Measurements from ENCODE around the gene LCN6. TPM values are rescaled to one million over a fixed set of nuclear protein-coding genes. Genes with fewer than 3 reads are reported as not detected.
"Not testable (repeated sequence)": the region's sequence is repeated elsewhere in the genome, so short reads cannot be mapped to it uniquely, and the experiment has no call there.

The LCN6 gene
- total RNA-seq, 1 donor from 2014 or later = not detected

GRCh38 chr9:136709454-136710109 lies 38.7 kb downstream of the LCN6 start:
- no peak for DNase-seq

GRCh38 chr9:136707849-136708517 lies 40.3 kb downstream of the LCN6 start:
- DNase-seq = no peak

GRCh38 chr9:136707011-136707410 lies 41.3 kb downstream of the LCN6 start:
- DNase-seq = no peak

GRCh38 chr9:136705564-136705963 lies 42.8 kb downstream of the LCN6 start:
- no peak for DNase-seq

- not testable (repeated sequence) for DNase-seq
Observed at GRCh38 chr9:136704741-136705140, 43.6 kb downstream of the LCN6 start.

GRCh38 chr9:136703276-136703860 lies 45.0 kb downstream of the LCN6 start:
- DNase-seq = no peak

GRCh38 chr9:136701668-136702053 lies 46.7 kb downstream of the LCN6 start:
- DNase-seq = no peak

GRCh38 chr9:136700959-136701667 lies 47.2 kb downstream of the LCN6 start:
- no peak for DNase-seq

GRCh38 chr9:136700304-136700703 lies 48.0 kb downstream of the LCN6 start:
- DNase-seq = no peak

- no peak for DNase-seq
Observed at GRCh38 chr9:136698635-136699246, 49.6 kb downstream of the LCN6 start.

- DNase-seq = no peak
Observed at GRCh38 chr9:136697821-136698526, 50.4 kb downstream of the LCN6 start.

- no peak for DNase-seq
Observed at GRCh38 chr9:136697146-136697820, 51.0 kb downstream of the LCN6 start.

- DNase-seq = no peak
Observed at GRCh38 chr9:136696502-136696901, 51.8 kb downstream of the LCN6 start.

GRCh38 chr9:136695955-136696354 lies 52.4 kb downstream of the LCN6 start:
- no peak for DNase-seq

GRCh38 chr9:136695435-136695895 lies 52.9 kb downstream of the LCN6 start:
- no peak for DNase-seq

GRCh38 chr9:136694872-136695247 lies 53.5 kb downstream of the LCN6 start:
- DNase-seq = no peak

- DNase-seq = no peak
Observed at GRCh38 chr9:136694163-136694871, 54.0 kb downstream of the LCN6 start.
